Thyroid gland (tissue), 4 donors: Measurements from ENCODE around the gene TMEM59L.

ENCODE experiments used
- POLR2A ChIP-seq, 2 donors: fragments of 450-650 bp; IDR thresholded peaks; one replicate each; pipeline ENCODE4 v1.6.1; 2017; ENCODE audit warnings: antibody characterized with exemption in 2 of 2, mild to moderate bottlenecking in 2 of 2, moderate library complexity in 1 of 2
- TF ChIP-seq, protein P1 (sequence below), 6 experiments: fragments of 200-600 bp in 3 of 6; fragments of 450-650 bp in 3 of 6; sonication (generic) in 3 of 6; IDR thresholded peaks; one replicate each; pipeline ENCODE4 v1.5.1; 2016 to 2019; ENCODE audit warnings: antibody characterized with exemption in 6 of 6, mild to moderate bottlenecking in 2 of 6, inconsistent platforms in 1 of 6, moderate library complexity in 1 of 6

DNA sequence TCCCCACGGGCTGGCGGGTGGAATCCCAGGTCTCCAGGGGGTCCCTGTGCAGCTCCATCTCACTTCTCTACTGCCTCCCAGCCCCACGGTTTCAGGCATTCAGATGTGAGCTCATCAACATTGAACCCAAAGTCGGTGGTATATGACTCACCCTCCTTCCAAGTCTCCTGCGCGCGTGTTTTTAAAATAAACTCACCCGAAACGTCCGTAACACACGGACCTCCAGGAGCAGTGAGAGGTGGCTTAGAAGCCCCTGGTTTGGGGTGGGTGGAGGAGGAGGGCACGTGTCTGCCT is 56.8 kb downstream of the TMEM59L start:
- TF ChIP-seq, protein P1, sequence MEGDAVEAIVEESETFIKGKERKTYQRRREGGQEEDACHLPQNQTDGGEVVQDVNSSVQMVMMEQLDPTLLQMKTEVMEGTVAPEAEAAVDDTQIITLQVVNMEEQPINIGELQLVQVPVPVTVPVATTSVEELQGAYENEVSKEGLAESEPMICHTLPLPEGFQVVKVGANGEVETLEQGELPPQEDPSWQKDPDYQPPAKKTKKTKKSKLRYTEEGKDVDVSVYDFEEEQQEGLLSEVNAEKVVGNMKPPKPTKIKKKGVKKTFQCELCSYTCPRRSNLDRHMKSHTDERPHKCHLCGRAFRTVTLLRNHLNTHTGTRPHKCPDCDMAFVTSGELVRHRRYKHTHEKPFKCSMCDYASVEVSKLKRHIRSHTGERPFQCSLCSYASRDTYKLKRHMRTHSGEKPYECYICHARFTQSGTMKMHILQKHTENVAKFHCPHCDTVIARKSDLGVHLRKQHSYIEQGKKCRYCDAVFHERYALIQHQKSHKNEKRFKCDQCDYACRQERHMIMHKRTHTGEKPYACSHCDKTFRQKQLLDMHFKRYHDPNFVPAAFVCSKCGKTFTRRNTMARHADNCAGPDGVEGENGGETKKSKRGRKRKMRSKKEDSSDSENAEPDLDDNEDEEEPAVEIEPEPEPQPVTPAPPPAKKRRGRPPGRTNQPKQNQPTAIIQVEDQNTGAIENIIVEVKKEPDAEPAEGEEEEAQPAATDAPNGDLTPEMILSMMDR (IDR thresholded peaks at IDR 0.05) = no peak
- no peak for TF ChIP-seq POLR2A (IDR thresholded peaks at IDR 0.05)
